GM18870 (cell line): Measurements from ENCODE around the gene MBOAT2.

Source experiments
- ATAC-seq: cut with Tn5 transposase; IDR thresholded peaks from one replicate; pipeline ENCODE4 v1.9.1; 2021; ENCODE audit warnings: moderate library complexity; ENCODE audit not compliant: unreplicated experiment

The MBOAT2 gene

GRCh38 chr2:9018109-9018508 is 14.6 kb upstream of the MBOAT2 start:
- no peak for ATAC-seq

- no peak for ATAC-seq
Measured at GRCh38 chr2:9017411-9017810, 13.9 kb upstream of the MBOAT2 start.

GRCh38 chr2:9015998-9016397 is 12.5 kb upstream of the MBOAT2 start:
- no peak for ATAC-seq

GRCh38 chr2:9013403-9013802 is 9.9 kb upstream of the MBOAT2 start:
- no peak for ATAC-seq

GRCh38 chr2:9010866-9011265 is 7.4 kb upstream of the MBOAT2 start:
- no peak for ATAC-seq

GRCh38 chr2:9008951-9009664 is 5.6 kb upstream of the MBOAT2 start:
- no peak for ATAC-seq

GRCh38 chr2:9006368-9006767 is 2.9 kb upstream of the MBOAT2 start:
- no peak for ATAC-seq

- ATAC-seq: no peak
Measured at GRCh38 chr2:9004338-9005204, 1.1 kb upstream of the MBOAT2 start.

- no peak for ATAC-seq
Measured at GRCh38 chr2:9003366-9003615, 193 bp downstream of the MBOAT2 start.

GRCh38 chr2:9002637-9003365 is 683 bp downstream of the MBOAT2 start:
- ATAC-seq: no peak

GRCh38 chr2:9002313-9002636 is 1.2 kb downstream of the MBOAT2 start:
- no peak for ATAC-seq

- ATAC-seq: no peak
Measured at GRCh38 chr2:9001778-9002177, 1.7 kb downstream of the MBOAT2 start.

GRCh38 chr2:9001229-9001628 is 2.3 kb downstream of the MBOAT2 start:
- no peak for ATAC-seq

- ATAC-seq: no peak
Measured at GRCh38 chr2:9000442-9000841, 3.0 kb downstream of the MBOAT2 start.

GRCh38 chr2:8999797-9000196 is 3.7 kb downstream of the MBOAT2 start:
- ATAC-seq: no peak

GRCh38 chr2:8999102-8999446 is 4.4 kb downstream of the MBOAT2 start:
- ATAC-seq: no peak

GRCh38 chr2:8998418-8999101 is 4.9 kb downstream of the MBOAT2 start:
- no peak for ATAC-seq

- no peak for ATAC-seq
Measured at GRCh38 chr2:8997631-8998030, 5.9 kb downstream of the MBOAT2 start.

- ATAC-seq: no peak
Measured at GRCh38 chr2:8997108-8997507, 6.4 kb downstream of the MBOAT2 start.

- no peak for ATAC-seq
Measured at GRCh38 chr2:8996006-8996405, 7.5 kb downstream of the MBOAT2 start.

- no peak for ATAC-seq
Measured at GRCh38 chr2:8994386-8994785, 9.1 kb downstream of the MBOAT2 start.

GRCh38 chr2:8993902-8994278 is 9.6 kb downstream of the MBOAT2 start:
- ATAC-seq: no peak
